GM12801 (cell line): ENCODE results near the gene MIGA2.

Source experiments
- CTCF ChIP-seq: IDR thresholded peaks from one replicate; pipeline ENCODE4 v1.5.1; 2011; ENCODE audit warnings: control low read depth; ENCODE audit not compliant: insufficient read length; ENCODE audit errors: extremely low read depth

Gene MIGA2

GRCh38 chr9:129072171-129072570 is 35.7 kb downstream of the MIGA2 start:
- TF ChIP-seq CTCF, result no peak

- no peak for TF ChIP-seq CTCF
These were observed 37.0 kb downstream of the MIGA2 start for GRCh38 chr9:129073404-129073803.

GRCh38 chr9:129074106-129074505 is 37.7 kb downstream of the MIGA2 start:
- TF ChIP-seq CTCF, result no peak

GRCh38 chr9:129075996-129076639 is 39.7 kb downstream of the MIGA2 start:
- no peak for TF ChIP-seq CTCF

GRCh38 chr9:129076640-129077037 is 40.2 kb downstream of the MIGA2 start:
- TF ChIP-seq CTCF, result no peak

GRCh38 chr9:129077236-129077635 is 40.8 kb downstream of the MIGA2 start:
- TF ChIP-seq CTCF, result no peak

GRCh38 chr9:129078691-129079503 is 42.5 kb downstream of the MIGA2 start:
- no peak for TF ChIP-seq CTCF
